GM10847 (cell line): ENCODE results near the gene AMIGO3.

Source experiments
- POLR2A ChIP-seq: IDR thresholded peaks from 2 replicates; pipeline ENCODE4 v1.6.1; 2011; ENCODE audit not compliant: insufficient read length; ENCODE audit errors: extremely low read depth

Gene AMIGO3, protein sequence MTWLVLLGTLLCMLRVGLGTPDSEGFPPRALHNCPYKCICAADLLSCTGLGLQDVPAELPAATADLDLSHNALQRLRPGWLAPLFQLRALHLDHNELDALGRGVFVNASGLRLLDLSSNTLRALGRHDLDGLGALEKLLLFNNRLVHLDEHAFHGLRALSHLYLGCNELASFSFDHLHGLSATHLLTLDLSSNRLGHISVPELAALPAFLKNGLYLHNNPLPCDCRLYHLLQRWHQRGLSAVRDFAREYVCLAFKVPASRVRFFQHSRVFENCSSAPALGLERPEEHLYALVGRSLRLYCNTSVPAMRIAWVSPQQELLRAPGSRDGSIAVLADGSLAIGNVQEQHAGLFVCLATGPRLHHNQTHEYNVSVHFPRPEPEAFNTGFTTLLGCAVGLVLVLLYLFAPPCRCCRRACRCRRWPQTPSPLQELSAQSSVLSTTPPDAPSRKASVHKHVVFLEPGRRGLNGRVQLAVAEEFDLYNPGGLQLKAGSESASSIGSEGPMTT

DNA sequence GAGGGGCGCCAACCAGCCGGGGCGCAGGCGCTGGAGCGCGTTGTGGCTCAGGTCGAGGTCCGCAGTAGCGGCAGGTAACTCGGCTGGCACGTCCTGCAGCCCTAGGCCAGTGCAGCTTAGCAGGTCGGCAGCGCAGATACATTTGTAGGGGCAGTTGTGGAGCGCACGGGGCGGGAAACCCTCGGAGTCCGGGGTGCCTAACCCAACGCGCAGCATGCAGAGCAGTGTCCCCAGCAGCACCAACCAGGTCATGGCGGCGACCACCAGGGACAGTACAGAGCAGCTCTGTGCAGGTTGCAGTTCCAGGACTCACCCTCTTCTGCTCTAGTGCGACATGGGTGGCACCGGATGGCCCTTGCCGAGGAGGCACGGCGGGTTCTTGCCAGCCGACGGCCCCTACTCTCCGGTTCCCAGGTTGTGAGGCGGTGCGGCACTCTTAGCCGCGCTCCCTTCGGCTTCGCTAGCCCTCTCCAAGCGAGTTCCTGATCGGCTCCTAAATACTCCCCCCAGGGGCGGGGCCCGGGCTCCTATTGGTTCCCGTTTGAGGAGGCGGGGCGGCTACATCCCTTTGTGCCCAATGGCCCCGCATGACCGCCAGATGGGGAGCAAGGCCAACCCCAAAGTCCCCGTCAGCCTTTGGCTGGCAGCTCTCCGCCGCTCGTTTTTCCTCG lies at the start of gene AMIGO3:
Gene AMIGO3, minus strand, starts transcription at position 471 of the 671 bp plus-strand sequence. Its CDS starts 219 bp downstream, at position 252.
- peak; percentile 75 for TF ChIP-seq POLR2A

DNA sequence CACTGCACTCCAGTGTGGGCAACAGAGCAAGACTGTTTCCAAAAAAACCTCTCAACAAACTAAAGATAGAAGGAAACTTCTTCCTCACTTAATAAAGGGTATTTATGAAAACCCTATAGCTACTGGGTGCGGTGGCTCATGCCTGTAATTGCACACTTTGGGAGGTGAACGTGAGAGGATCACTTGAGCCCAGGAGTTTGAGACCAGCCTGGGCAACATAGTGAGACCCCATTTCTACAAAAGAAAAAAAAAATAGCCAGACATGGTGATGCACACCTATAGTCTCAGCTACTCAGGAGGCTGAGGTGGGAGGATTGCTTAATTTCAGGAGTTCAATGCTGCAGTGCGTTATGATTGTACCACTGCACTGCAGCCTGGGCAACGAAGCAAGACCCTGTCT lies 44.5 kb upstream of the AMIGO3 start:
- no peak for TF ChIP-seq POLR2A

DNA sequence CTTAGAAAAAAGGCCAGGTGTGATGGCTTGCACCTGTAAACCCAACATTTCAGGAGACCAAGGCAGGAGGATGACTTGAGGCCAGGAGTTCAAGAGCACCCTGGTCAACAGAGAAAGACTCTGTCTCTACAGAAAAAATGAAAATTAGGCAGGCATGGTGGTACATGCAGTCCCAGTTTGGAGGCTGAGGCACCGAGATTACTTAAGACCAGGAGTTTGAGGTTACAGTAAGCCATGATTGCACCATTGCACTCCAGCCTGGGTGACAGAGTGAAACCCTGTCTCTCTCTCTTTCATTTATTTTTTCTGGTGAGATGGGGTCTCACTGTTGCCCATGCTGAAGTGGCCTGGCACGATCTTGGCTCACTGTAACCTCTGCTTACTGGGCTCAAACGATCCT lies 42.2 kb upstream of the AMIGO3 start:
- no peak for TF ChIP-seq POLR2A

DNA sequence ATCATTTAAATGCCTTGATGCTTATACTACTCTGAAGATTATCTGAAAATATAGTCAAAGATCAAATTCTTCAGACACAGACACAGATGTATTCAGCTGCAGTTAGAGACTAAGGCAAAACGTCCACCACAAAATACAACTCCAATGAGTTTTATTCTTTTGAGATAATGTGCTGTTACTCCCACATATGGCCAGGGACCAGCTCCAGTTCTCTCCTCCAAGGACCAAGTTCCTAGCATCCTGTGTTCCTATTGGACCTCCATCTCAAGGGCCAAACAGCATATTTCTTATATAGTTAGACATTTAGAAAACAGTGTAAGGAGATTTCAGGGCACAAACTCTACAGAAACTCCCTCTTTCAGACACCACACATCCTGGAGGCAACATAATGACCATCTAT lies 39.7 kb upstream of the AMIGO3 start:
- no peak for TF ChIP-seq POLR2A

DNA sequence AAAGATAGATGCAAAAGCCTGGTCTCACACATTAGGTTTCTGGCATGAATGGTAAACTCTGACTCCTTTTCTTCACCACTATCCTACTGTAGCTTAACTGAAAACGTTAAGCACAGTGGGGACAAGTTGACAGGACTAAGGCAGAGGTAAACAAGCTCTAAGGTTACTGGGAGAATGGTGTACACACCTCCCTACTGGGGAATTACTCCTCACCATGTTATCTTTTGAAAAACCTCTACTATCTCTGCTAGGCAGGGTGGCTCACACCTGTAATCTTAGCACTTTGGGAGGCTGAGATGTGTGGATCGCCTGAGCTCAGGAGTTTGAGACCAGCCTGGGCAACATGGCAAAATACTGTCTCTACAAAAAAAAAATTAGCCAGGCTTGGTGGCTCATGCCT lies 37.7 kb upstream of the AMIGO3 start:
- TF ChIP-seq POLR2A, result no peak

DNA sequence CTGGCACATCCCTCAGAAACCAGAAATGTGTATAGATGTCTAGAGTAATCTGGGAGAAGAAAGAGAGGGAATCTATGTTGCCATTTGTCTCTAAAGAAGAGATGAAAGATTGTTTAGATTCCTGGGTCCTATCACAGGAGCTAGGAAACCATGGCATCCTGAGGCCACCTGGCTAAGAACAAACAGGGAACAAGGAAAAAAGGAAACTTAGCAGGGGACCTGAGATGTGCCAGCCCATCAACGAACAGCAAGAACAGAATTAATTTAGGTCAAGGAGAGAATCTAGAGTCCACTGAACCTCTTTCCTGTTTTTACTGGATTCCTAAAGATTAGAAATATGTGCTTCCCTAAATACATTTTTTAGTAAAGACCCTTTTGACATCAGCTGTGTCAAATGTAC lies 36.6 kb upstream of the AMIGO3 start:
- TF ChIP-seq POLR2A, result no peak

DNA sequence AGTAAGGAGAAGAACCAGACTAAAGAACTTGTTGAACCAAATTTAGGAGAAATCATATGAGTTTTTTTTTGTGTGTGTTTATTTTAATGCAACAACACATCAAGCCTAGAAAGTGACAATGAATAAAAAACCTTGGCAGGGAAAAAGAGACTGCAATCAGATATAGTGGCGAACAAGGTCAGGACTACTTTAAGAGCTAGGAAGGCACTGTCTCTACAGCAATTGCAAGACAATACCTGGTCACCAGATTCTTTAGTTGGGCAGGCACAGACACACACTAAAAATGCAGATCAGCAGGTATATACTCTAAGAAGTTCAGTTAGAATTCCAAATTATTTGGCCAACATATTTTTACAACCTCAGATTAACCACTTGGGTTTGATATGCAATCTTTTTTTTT lies 35.1 kb upstream of the AMIGO3 start:
- TF ChIP-seq POLR2A, result no peak

DNA sequence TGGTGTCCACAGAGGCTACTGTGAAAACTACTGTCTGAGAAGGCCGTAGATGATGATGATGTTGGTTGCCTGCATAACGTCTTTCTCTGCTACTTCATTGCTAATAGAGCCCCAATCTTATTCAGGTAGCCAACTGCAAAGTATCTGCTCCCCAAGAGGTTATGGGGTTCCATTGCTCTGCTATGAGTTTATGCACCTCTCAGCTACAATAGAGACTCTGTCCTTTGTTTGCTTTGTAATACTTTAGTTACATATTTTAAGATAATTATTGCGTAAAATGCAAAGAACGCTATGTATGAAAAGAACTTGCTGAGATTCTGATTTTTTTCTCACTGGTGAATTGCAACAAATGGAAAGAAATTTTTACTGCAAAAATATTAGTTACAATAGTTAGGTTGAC lies 32.0 kb upstream of the AMIGO3 start:
- TF ChIP-seq POLR2A, result no peak

DNA sequence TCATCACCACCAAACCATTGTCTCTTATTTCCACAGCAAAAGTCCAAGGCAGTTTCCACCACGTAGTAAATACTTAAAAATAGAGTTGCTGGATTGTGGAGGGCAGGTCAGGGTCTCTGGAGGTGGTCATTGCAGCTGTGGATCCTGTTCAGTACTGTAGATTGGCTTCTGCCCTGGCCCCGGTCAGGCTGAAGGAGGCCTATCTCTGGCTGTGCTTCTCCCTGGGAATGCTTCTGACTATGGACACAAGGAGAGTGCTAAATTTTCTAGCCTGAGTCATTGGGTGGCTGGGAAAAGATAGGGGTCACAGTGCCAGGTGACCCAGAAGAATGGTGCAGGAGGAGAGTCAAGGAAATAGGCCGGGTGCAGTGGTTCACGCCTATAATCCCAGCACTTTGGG lies 30.6 kb upstream of the AMIGO3 start:
- TF ChIP-seq POLR2A, result no peak

DNA sequence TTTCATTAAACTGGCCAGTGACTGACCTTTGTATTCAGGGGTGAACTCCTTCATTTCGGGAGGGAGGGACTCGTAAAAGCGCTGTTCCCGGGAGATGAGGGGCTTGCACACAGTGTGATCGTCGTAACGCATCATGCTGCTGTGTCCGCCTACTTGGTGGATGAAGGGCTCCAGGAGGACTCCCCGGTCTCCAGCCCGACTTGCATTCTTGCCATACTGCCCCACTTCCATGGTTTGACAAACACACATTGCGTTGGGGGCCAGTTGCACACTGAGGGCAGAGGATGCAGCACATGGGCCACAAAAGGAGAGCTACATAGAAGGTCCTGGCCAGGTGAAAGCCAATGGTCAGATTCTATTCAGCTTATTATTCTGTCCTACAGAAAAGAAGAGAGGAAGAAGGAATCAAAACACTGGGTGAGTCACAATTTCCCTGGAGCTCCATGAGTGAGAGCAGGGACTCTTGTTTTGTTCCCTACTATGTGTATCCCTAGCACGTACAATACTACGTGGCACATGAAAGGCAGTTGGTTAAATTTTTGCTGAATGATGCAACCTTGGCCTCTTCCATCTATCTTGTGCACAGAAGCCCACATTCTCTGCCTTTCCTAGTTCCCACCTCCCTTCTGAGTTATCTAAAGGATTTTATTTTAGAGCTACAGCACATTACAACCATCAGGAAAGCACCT lies 28.5 kb upstream of the AMIGO3 start:
- no peak for TF ChIP-seq POLR2A

DNA sequence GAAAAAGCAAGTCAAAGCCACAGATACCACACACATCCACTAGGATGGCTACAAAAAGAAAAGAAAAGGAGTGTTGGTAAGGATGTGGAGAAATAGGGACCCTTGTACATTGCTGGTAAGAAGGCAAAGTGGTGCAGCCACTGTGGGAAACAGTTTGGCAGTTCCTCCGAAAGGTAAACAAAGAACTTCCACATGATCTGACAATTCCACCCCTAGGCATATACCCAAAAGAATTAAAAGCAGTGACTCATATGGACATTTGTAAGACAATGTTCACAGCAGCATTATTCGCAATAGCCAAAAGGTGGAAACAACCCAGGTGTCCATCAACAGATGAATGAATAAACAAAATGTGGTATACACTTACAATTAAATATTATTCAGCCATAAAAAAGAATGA lies 26.5 kb upstream of the AMIGO3 start:
- TF ChIP-seq POLR2A, result no peak

DNA sequence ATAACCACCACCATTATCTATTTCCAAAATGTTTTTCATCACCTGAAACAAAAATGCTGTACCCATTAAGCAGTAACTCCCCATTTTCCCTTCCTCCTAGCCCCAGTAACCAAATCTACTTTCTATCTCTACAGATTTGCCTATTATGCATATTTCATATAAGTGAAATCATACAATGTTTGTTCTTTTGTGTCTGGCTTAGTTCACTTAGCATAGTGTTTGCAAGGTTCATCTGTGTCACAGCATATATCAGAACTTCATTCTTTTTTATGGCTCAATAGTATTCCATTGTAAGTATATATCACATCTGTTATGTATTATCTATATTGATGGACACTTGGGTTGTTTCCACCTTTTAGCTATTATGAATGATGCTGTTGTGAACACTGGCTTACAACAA lies 20.9 kb upstream of the AMIGO3 start:
- TF ChIP-seq POLR2A, result no peak

DNA sequence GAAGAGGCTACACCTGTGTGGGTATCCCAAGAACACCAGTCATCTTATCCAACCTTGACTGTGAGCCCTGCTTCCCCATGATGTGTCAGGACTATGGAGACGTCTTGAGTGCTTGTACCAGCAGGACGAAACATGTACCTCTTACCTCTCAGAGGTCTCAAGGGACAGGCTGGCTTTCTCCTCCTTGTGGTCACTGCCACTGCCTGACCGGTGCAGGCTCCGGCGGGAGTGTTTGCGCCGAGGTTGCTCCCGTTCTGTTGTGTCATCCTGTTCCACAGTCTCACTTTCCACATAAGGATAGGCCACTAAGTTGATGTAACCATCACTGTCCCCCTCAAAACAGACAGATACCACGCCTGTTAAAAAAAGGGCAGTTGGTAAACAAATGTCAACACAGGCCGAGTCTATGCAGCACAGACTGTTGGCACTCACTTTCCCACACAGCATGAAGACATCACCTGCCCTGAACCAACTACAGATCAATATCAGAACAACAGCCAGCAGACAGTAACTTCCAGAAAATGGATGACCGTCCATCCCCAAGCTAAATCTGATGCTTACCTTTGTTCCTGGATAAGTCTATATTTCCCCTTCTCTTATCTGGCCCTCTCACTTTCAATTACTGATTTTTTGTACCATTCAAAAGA lies 18.7 kb upstream of the AMIGO3 start:
- no peak for TF ChIP-seq POLR2A

DNA sequence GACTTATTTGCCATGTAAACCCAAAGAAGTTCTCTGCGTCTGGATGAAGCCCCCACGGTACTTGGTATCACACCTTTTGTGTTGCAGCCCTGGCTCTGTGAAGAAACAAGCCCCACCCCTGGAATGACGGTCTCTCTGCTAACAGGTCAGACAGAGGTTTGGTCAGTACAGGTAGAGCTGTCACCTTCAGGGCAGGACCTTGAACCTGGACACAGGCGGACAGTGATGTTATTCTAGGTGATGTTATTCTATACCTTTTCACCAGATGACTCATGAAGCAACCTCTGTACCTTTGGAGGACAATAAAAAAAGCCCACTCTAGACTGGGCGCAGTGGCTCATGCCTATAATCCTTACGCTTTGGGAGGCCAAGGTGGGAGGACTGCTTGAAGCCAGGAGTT lies 15.3 kb upstream of the AMIGO3 start:
- no peak for TF ChIP-seq POLR2A

DNA sequence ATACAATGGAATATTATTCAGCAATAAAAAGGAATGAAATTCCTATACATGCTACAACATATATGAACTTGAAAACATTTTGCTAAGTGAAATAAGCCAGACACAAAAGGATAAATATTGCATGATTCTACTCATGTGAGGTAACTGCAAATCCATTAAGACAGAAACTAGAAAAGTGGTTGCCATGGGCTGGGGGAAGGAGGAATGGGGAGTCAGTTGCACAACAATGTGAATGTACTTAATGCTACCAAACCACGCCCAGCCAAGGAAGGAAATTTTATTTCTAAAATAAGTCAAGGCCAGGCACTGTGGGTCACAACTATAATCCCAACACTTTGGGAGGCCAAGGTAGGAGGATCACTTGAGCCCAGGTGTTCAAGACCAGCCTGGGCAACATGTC lies 14.1 kb upstream of the AMIGO3 start:
- TF ChIP-seq POLR2A, result no peak
